Measurements from ENCODE around the gene PITPNM3.
A peak's percentile ranks its signal among the peaks of the same experiment; 100 is the strongest.

GRCh38 chr17:6435968-6436367 lies 120.4 kb downstream of the PITPNM3 start:
- TF ChIP-seq, protein P1, sequence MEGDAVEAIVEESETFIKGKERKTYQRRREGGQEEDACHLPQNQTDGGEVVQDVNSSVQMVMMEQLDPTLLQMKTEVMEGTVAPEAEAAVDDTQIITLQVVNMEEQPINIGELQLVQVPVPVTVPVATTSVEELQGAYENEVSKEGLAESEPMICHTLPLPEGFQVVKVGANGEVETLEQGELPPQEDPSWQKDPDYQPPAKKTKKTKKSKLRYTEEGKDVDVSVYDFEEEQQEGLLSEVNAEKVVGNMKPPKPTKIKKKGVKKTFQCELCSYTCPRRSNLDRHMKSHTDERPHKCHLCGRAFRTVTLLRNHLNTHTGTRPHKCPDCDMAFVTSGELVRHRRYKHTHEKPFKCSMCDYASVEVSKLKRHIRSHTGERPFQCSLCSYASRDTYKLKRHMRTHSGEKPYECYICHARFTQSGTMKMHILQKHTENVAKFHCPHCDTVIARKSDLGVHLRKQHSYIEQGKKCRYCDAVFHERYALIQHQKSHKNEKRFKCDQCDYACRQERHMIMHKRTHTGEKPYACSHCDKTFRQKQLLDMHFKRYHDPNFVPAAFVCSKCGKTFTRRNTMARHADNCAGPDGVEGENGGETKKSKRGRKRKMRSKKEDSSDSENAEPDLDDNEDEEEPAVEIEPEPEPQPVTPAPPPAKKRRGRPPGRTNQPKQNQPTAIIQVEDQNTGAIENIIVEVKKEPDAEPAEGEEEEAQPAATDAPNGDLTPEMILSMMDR (IDR thresholded peaks at IDR 0.05) = peak; percentile 63 to 80 (median 69)
- no peak for TF ChIP-seq POLR2A (IDR thresholded peaks at IDR 0.05)
